Subcutaneous abdominal adipose tissue (tissue), 5 donors: ENCODE measurements around the gene GSX1.
"Not testable (repeated sequence)": the region's sequence is repeated elsewhere in the genome, so short reads cannot be mapped to it uniquely, and the experiment has no call there.

Experiments
- H3K27ac ChIP-seq: one replicate; pipeline ENCODE4 v1.7.0; 2013; ENCODE audit warnings: low read depth, mild to moderate bottlenecking, inconsistent platforms, low read length, moderate library complexity
- H3K27me3 ChIP-seq, 5 donors: one replicate each; pipeline ENCODE4 v1.7.0; 2013; ENCODE audit warnings: low read length in 5 of 5, inconsistent platforms in 1 of 5; ENCODE audit not compliant: control insufficient read depth in 5 of 5, insufficient read depth in 4 of 5
- H3K36me3 ChIP-seq, 5 donors: one replicate each; pipeline ENCODE4 v1.7.0; 2013; ENCODE audit warnings: low read length in 5 of 5; ENCODE audit not compliant: control insufficient read depth in 5 of 5, insufficient read depth in 5 of 5
- H3K4me1 ChIP-seq, 5 donors: one replicate each; pipeline ENCODE4 v1.7.0; 2013; ENCODE audit warnings: low read length in 5 of 5, mild to moderate bottlenecking in 3 of 5, moderate library complexity in 1 of 5; ENCODE audit not compliant: control insufficient read depth in 5 of 5, insufficient read depth in 5 of 5
- H3K4me3 ChIP-seq, 5 donors: one replicate each; pipeline ENCODE4 v1.7.0; 2013; ENCODE audit warnings: low read length in 5 of 5, low read depth in 1 of 5
- H3K9ac ChIP-seq, 5 donors: one replicate each; pipeline ENCODE4 v1.7.0; 2013; ENCODE audit warnings: low read length in 5 of 5, mild to moderate bottlenecking in 4 of 5, moderate library complexity in 3 of 5
- H3K9me3 ChIP-seq, 5 donors: one replicate each; pipeline ENCODE4 v1.7.0; 2013; ENCODE audit warnings: low read length in 5 of 5; ENCODE audit not compliant: control insufficient read depth in 5 of 5
- donor health status: healthy.
- donor health status: healthy.
- donor health status: healthy.
- donor health status: healthy.
- donor health status: healthy.

GSX1 gene

GRCh38 chr13:27792393-27793218 lies at the start of gene GSX1:
GSX1 (plus strand) TSS chr13:27792483; CDS start chr13:27792691, 208 bp downstream.
- Histone ChIP-seq H3K27me3 (peaks cover 70 to 92% (median 80%) of the 10 kb centered on the region in 5 donors), H3K9me3 (peaks cover 0 to 3% (median 0%) of the 10 kb centered on the region in 5 donors), H3K36me3 (no peaks in the 10 kb centered on the region), H3K4me3 (peak within 1 kb of the TSS in 4 of 5 donors; percentile 47 to 61 (median 57)), H3K4me1 (peaks cover 0 to 37% (median 28%) of the 10 kb centered on the region in 5 donors), H3K9ac (no peak within 1 kb of the TSS), H3K27ac (no peak within 1 kb of the TSS)

GRCh38 chr13:27744801-27745200 lies 47.5 kb upstream of the GSX1 start:
- H3K9ac ChIP-seq: no peak overlapping the region
- no peak overlapping the region for H3K4me3 ChIP-seq
- no peaks in the 10 kb centered on the region for H3K36me3 ChIP-seq
- H3K4me1 ChIP-seq: no peaks in the 10 kb centered on the region
- H3K27me3 ChIP-seq: peaks cover 0 to 9% (median 0%) of the 10 kb centered on the region in 5 donors
- H3K27ac ChIP-seq: no peak overlapping the region
- H3K9me3 ChIP-seq: no peaks in the 10 kb centered on the region

GRCh38 chr13:27745301-27745700 lies 47.0 kb upstream of the GSX1 start:
- no peak overlapping the region for H3K9ac ChIP-seq
- H3K4me1 ChIP-seq: no peaks in the 10 kb centered on the region
- H3K9me3 ChIP-seq: no peaks in the 10 kb centered on the region
- no peak overlapping the region for H3K27ac ChIP-seq
- H3K4me3 ChIP-seq: no peak overlapping the region
- H3K27me3 ChIP-seq: peaks cover 0 to 4% (median 0%) of the 10 kb centered on the region in 5 donors
- no peaks in the 10 kb centered on the region for H3K36me3 ChIP-seq

GRCh38 chr13:27748143-27748542 lies 44.1 kb upstream of the GSX1 start:
- H3K27ac ChIP-seq, H3K4me3 ChIP-seq, H3K36me3 ChIP-seq, H3K9me3 ChIP-seq, H3K4me1 ChIP-seq, H3K27me3 ChIP-seq, H3K9ac ChIP-seq: not testable (repeated sequence)

- Histone ChIP-seq H3K4me3 (no peak overlapping the region), H3K9ac (no peak overlapping the region), H3K27ac (no peak overlapping the region), H3K9me3 (peaks cover 0 to 7% (median 0%) of the 10 kb centered on the region in 5 donors), H3K27me3 (no peaks in the 10 kb centered on the region), H3K4me1 (no peaks in the 10 kb centered on the region), H3K36me3 (no peaks in the 10 kb centered on the region)
These were observed 40.2 kb upstream of the GSX1 start for GRCh38 chr13:27751953-27752532.

DNA sequence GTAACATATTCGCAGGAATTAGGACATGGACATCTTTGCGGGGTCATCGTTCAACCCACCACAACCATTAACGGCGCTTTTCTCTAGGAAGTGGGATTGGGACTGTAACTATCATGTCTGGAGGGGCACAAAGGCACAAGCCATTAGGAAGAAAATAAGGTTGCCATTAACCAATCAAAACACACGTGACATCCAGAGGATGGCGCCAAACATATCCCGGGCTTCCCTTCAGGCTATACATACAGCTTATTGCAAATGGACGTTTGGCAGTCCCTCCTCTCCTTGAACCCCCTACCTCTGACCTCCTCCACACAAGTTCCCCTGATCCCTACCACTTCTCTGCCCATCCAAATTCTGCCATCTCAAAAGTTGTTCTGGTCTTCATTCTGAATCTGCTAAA lies 26.6 kb upstream of the GSX1 start:
- Histone ChIP-seq H3K27ac (no peak overlapping the region), H3K9me3 (no peaks in the 10 kb centered on the region), H3K9ac (no peak overlapping the region), H3K4me3 (no peak overlapping the region), H3K36me3 (no peaks in the 10 kb centered on the region), H3K27me3 (peaks cover 3 to 18% (median 13%) of the 10 kb centered on the region in 5 donors), H3K4me1 (no peaks in the 10 kb centered on the region)

DNA sequence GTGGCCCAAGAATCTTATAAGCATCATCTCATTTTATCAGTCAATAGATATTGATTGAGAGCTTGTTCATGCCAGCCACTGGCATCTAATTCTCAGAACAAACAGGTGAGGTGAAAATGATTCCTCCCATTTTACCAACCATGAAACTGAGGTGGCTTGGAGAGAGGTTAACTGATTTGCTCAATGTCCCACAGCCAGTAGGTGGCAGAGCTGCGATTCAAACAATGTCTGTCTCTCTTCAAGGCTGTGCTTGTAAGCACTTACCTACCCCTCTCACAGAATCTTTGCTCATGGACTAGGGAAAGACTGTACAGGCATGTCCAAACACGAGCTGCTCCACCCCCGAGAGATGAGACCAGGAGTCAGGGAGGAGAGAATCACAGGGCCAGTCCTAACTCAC lies 21.5 kb upstream of the GSX1 start:
- Histone ChIP-seq H3K9ac (no peak overlapping the region), H3K4me3 (no peak overlapping the region), H3K4me1 (no peaks in the 10 kb centered on the region), H3K9me3 (no peaks in the 10 kb centered on the region), H3K27ac (no peak overlapping the region), H3K27me3 (peaks cover 9 to 18% (median 13%) of the 10 kb centered on the region in 5 donors), H3K36me3 (no peaks in the 10 kb centered on the region)

DNA sequence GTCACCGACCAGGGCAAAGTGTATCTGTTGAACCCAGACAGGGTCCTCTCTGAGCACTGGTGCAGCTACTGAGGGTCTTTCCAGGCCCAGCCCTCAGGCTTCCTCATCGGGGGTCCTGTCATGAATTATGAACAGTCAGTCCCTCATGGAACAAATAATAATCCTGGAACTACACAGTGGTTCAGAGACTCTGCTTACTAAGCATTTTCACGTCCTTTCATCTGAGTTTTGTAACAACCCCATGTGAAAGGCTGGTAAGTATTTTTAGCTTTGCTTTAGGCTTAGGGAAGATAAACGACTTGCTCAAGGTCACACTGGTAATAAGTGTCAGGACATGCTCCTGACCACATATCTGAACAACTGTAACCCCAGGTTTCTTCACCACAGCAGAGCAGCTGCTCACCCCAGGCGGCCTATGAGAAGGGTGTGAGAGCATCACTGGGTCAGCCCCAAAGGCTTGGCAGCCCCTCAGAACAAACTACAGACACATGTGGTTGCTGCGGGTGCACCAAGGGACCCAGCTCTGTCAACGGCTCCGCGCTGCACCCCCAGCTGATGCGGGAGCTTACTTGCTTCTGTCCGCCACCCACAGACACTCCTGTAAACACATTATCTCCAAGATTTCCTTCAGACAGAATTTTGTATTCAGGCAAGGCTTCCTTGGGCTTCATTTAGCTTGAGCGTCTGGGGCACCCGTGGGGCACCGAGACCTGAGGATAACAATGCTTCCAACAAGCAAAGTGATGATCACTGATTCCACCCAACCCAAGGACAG lies 19.4 kb upstream of the GSX1 start:
- no peak overlapping the region for H3K9ac ChIP-seq
- no peaks in the 10 kb centered on the region for H3K9me3 ChIP-seq
- no peaks in the 10 kb centered on the region for H3K4me1 ChIP-seq
- no peaks in the 10 kb centered on the region for H3K36me3 ChIP-seq
- no peak overlapping the region for H3K27ac ChIP-seq
- H3K4me3 ChIP-seq: no peak overlapping the region
- peaks cover 12 to 21% (median 13%) of the 10 kb centered on the region in 5 donors for H3K27me3 ChIP-seq

DNA sequence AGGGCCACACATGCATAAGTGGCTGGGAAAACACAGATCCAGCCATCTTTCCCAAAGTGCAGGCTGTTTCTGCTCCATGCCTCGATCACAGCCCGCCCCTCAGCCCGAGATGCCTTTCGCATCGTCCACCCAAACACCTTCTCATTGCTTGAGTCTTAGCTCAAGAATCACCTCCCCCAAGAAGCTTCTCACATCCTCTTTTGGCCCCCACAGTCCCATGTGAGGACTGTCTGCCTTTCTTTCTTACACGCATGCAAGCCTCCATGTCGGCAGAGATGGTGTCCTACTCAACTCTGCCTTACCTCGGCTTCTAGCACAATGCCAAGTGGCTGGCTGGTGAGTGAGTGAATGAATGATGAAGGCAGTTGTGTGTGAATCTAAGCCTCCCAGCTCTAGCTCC lies 18.1 kb upstream of the GSX1 start:
- no peak overlapping the region for H3K4me3 ChIP-seq
- H3K9me3 ChIP-seq: no peaks in the 10 kb centered on the region
- H3K36me3 ChIP-seq: no peaks in the 10 kb centered on the region
- H3K9ac ChIP-seq: no peak overlapping the region
- no peaks in the 10 kb centered on the region for H3K4me1 ChIP-seq
- H3K27me3 ChIP-seq: peaks cover 9 to 21% (median 12%) of the 10 kb centered on the region in 5 donors
- no peak overlapping the region for H3K27ac ChIP-seq

- Histone ChIP-seq H3K9ac (no peak overlapping the region), H3K4me1 (no peaks in the 10 kb centered on the region), H3K27me3 (peaks cover 9 to 19% (median 12%) of the 10 kb centered on the region in 5 donors), H3K4me3 (no peak overlapping the region), H3K9me3 (no peaks in the 10 kb centered on the region), H3K36me3 (no peaks in the 10 kb centered on the region), H3K27ac (no peak overlapping the region)
These were observed 17.6 kb upstream of the GSX1 start for GRCh38 chr13:27774651-27775050.
